HS-27A (cell line): ENCODE measurements around the gene ETS2.

ENCODE experiments used
- DNase-seq: peaks from one replicate; pipeline ENCODE4 v3.0.0-alpha.2; 2012; ENCODE audit warnings: low read depth, missing footprints

Gene ETS2

DNA sequence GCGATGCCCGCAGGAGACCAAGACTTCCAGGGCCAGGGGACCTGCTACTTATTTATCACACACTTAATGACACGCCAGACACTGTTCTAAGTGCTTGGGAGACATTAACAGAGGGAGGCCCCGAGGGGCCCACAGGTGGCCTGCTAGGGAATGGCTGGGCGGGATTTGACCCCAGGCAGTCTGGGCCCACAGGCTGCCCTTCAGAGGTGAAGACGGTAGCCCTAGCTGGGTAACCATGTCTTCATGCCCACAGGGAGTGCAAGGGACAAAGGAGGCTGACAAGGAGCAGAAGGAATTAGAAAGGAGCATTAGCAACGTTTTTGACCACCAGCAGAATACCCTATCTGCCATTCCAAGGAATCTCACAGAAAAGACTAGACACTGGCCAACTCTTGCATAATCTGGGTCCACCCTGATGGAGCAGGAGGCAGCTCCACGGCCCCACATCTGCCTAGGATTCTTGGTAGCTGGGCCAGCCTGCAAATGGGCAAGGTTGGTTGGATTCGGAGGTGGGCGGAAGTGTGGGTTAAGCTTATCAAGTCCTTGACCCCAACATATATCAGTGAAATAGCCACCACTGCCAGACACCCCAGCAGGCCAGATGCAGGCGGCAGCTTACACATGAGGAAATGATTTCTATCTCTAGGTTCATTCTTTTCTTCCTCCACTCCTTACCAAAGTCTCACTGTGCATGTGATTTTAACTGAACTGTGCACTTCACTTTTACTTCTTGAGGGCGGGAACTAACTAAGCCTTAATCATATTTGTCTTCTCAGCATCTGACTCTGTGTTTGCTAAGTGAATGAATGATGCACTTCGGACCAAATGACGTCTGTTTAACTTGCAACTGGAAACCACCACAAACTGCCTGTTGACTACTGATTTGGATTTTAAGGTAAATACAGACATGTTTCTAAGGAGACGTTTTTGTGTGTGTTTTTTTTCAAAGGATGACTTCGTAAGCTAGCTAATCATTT lies 3.4 kb upstream of the ETS2 start:
- no peak for DNase-seq

DNA sequence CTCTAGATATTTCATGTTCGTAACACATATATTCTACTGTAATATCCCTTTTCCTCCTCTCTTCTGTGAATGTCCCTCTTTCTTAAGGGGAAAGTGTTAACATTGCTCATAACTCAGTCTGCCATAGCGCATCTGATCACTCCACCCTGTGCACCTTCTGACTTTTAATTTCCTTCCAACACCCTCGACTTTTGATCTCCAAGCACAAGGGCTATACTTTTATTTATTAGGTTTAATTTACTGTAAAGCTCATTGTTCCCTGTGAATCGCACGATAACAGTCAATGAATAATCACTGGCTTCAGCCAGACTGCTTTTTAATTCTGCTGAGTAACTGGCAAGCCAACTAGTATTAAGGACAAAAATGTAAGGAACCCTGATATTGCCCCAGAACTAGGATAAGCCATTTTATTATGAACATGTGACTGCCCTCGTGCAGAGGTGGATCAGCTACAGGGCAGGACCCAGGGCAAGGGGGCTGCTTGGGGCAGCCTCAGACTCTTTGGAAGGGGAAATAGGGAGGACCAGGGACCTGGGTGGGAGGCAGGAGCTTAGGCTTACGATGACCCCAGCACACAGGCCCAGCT lies 2.6 kb upstream of the ETS2 start:
- DNase-seq, result no peak

DNA sequence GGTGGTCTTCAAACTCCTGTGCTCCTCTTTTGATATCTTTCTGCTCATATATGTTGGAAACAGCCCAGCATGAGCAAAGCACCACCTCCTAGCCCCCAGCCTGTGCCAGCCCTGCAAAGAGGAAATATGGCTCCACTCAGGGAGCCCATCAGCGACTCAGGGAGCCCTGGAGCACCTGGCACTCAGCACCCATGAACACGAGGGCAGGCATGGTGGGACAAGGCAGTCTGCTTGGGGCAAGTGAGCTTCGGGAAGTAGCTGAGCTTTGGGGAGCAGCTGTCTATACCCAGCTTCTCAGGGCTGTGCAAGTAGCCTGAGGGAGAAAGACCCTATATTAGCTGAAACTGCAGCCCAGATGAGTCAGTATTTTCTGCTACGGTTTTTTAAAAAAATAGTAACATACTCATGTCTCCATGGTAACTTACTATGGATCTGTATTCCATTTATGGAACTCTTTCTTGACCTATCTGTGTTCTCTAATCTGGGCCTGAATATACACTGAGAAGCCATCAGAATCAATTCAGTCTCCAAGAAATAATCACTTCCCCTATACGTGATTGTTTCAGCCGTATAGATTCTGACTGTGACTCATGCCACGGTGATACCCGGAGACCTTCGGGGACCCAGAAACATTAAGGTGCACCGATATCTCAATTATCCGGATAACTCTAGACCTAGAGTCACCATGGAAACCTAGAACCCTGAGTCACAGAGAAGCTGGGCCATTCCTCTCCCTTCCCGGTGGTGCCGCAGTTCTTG lies 1.5 kb upstream of the ETS2 start:
- no peak for DNase-seq

DNA sequence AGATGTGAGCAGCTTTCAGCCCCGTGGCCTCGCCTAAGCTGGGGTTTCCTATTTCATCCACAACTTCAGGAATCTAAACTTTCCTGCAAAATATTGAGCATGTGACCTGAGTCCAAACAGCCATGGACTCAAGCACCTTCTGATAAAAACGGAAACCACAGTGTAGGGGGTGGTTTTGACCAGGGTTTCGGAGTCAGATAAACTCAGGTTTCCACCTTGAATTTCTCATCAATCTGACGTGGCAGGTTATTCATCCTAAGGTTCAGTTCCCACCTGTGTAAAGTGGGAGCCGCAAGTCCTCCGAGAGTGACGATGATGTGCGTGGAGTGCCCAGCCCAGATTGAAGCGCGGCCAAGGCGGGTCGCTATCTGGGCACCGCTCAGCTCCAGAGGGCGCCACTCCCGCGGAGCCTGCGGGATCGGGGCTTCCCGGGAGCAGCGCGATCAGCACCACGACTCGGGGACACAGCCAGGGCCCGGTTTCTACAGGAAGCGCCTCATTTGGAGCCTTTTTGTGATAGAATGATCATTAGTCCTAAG lies 871 bp upstream of the ETS2 start:
- no peak for DNase-seq

DNA sequence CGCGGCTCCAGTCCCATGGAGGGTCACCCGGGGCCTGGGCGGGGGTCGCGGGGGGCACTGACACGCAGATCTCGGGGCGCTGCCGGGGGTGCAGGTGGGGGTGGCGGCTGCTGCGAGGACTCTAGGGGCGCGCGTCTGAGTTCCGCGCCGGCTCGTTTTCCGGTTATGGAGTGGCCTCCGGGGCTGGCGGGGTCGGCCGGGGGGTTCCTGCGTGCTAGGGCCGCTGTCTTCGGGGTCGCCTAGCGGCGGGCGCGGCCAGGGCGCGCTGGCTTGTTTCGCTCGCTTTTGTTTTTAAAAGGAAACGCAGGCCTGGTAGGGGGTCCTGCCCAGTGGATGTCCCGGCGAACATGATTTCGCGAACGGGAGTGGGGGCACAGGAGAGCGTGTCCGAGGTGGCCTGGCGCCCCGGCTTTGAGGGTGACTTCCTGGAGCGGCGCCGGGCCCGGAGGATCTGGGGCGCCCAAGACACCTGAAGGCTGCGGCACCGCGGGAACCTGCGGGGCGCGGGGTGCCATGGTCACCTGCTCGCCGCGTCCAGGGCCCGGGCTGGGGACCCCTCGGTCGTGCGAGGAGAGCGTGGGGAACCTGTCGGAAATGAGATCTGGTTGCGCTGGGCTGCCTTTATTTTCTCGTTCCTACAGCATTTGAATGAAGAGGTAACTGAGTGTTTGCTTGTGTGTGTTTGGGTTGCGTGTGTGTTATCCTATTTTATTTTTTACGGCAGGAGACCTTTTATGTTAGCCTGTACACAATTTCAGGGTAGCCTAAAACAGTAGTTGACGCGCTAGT lies 618 bp downstream of the ETS2 start:
- no peak for DNase-seq

DNA sequence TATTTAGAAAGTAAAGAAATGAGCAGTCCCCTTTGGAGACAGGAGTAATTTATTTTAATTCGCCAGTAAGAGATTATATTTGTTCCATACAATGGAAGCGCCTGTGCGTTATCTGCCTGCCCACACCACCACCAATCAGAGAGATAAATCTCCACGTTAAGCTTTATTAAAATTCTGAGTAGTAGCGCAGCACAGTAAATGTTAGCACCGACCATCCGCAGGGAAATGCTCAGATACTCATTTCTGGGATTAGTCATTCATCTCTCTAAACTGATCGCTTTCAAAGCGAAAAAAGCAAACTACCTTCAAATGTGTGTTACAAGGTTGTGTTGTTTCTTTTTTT lies 1.2 kb downstream of the ETS2 start:
- DNase-seq, result no peak

DNA sequence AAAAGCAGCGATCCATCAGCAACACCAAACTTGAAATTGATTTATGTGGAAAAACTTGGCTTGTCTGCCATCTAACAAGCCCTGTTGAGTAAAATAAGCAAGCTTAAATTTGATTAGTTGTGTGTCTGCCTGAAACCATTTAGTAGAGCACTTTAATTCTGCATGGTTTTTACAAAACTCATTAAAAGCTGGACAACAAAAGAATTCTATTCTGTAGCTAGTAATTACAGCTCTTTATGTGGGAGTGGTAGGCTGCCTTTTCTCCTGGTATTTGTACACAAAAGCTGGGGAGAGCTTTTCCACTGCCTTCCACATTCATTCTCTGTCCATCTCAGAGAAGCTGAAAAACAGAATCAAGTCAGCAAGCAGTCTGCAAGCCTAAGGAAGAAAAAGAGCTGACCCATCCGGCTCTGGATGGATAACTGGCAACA lies 1.7 kb downstream of the ETS2 start:
- DNase-seq, result no peak

DNA sequence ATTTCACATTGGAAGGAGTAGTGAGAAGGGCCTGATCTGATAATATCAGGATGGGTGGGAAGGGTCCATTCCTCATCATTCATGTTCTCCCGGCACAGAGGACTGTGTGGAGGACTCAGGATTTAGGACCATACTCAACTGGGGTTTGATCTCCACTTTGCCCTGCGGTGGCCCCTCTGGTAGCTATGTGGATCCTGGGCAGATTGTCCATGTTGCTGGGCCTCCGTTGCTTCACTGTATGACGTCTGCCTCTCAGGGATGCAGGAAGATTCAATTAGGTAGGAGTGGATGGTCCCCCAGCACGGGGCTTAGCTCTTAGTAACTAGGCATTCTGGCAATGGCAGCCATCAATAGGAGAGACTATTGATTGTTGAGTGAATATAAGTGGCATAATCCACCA lies 2.3 kb downstream of the ETS2 start:
- DNase-seq, result no peak

DNA sequence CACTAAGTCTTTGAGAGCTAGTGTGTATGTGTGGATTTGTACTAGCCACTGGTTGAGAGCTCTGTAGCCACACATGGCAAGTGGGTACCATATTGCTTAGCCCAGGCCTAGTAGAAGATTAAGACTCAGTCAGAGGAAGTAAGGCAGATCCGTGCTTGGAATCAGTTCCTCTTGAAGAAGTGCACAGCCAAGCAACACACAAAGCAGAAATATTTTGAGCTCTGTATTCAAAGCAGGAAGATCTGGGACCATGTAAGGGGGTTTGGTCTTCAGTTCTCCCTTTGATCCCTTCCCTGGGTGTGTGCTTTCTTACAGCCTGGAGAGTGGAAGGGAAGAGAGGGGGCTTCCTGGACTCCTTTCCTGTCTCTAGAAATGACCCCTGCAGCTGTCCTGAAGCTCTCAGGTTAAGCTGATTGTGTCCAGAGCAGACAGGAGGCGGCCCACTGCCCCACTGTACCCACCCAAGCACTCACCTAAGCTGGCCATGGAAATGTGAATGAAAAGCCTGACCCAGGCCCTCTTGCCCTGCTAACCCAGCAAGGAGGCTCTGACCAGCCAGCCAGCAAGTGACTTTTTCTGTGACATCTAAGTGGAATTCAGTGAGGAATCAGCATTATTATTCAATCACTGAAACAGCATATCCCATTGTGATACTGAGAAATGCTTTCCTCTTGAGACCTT lies 3.6 kb downstream of the ETS2 start:
- no peak for DNase-seq

DNA sequence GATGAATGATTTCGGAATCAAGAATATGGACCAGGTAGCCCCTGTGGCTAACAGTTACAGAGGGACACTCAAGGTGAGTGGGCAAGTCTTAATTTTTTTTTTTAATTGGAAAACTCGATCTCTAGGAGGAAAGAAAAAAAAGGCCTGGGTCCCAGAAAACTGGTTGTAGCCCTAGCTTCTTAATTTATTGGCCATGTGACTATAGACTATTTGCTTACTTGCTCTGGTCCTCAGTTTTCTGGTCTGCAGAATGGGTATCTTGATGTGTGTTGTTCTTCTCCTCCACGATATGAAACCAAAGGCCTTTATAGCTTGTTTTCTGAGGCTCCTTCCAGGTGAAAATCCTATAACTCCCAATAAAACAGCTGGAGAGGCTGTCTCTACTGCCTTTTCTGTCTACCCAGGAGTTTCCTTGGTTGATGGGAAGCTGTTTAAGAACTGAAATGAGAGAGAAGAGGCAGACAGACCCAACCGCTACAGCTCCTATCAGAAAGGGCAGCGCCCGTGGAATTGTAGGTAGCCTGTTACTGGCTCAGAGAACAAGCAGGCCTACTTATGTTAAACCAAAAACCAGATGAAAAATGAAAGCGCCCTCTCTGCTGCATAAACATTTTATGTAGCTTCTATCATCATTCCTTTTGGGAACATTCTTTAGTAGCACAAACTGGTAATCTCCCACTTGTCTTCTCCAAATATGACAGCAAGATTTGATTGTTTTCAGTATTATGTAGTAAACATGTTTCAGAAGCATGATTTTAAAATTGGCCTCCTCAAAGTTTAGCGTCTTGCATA lies 4.5 kb downstream of the ETS2 start:
- no peak for DNase-seq

DNA sequence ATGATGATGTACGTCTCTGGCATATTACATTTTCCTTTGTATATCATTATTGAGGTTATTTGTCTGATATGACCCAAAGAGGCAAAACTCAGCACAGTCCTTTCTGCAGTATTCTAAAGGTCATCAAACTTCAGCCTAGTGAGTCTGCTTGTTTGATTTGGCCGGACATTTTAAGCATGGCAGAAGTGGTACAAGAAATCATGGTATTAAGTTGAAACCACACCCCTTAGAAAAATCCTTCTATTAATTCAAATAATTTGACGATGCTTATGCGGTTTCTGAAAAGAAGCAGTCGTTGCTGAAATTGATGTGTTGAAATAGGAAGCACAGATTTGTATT lies 5.1 kb downstream of the ETS2 start:
- no peak for DNase-seq

DNA sequence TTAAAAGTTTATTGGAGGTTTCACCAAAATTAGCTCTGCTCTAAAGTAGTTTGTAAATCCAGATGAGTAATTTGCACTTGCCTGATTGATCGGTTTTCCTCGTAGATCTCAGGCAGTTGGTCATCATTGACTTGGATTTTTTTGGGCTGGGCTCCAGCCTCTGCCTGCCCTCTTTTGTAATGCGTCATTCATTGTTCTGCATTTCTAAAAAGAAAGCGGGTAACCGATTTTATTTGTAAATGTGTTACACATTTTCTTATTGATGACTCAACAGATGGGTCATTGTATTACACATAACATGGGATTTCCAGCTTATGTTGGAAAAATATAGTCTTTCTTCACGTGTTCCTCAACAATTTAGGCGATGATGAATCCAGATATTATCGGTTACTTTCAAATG lies 5.5 kb downstream of the ETS2 start:
- DNase-seq, result peak; percentile 91

DNA sequence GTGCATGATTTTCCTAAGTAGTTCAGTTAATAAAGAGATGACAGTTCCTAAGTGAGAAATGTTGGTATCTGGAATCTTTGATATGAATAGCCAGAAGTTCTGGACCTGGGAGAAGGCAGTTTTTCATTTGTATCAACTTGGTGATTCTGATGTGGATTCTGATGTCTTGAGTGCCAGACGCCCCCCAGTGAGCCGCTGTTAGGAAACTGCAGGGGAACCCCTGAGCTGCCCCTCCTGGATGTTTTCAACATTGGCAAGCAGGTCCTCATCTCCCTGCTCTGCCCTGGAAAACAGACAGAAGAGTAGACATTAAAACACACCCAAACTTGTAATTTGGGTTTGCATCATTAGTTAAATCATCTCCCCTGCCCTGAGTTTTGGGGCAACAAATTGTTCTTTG lies 7.4 kb downstream of the ETS2 start:
- DNase-seq, result no peak

DNA sequence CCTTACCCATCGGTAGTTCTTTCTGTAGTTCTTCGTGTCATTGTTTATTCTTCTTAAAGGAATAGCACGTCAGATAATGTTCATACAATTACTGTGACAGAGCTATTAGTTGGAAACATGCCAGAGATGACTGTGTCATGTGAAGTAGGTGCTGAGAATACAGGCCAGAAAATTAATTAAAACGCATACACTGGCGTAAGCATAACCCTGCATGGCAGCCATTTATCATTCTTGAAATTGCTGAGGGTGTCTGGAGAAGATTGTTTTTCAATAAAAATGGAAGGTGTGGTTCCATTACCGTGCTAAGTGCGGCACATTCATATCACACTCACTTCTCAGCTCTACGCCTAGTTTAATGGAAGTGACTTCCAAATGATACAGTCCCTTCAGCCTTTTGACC lies 7.8 kb downstream of the ETS2 start:
- no peak for DNase-seq

DNA sequence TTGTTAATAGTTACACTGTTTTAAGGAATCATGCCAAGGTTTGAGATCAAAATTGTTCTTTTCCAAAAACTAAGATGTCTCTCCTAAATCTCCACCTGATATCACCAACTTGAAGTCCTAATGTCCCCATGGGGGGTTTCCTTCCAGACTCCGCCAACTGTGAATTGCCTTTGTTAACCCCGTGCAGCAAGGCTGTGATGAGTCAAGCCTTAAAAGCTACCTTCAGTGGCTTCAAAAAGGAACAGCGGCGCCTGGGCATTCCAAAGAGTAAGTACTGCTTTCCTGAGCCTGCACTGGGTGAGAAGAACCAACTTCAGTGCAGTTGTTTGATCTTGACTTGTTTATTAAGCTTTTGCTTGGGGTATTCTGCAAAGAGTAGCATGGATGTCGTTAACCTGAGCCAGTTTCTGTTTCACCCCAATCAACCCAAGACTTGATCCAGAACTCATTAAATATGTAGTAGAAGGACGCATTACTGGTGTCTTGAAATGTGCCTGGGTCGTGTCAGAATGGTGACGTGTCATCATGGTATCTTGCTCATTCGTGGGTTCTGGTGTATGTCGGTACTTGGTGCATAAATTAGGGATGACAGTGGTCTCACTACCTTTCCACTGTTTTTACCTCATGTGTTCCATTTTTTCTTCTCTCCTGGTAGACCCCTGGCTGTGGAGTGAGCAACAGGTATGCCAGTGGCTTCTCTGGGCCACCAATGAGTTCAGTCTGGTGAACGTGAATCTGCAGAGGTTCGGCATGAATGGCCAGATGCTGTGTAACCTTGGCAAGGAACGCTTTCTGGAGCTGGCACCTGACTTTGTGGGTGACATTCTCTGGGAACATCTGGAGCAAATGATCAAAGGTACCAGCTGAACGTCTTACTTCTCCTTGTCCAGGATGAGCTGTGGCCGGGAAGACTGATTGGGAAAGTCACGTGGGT lies 8.7 kb downstream of the ETS2 start:
- no peak for DNase-seq

DNA sequence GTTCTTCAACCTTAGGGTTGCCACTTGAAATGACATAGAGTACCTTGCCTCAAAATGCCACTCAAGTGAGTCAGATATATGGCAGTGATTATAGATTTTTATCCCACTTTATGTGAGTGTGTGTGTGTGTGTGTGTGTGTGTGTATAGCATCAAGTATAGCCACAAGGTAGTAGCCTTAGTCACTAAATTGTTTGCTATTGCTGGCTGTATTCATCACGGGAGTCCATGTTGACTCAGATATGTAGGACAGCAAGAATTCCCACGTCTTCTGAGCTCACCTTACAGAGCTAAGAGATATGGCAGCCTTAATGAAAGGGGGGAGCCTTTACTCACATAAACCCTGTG lies 9.3 kb downstream of the ETS2 start:
- no peak for DNase-seq

DNA sequence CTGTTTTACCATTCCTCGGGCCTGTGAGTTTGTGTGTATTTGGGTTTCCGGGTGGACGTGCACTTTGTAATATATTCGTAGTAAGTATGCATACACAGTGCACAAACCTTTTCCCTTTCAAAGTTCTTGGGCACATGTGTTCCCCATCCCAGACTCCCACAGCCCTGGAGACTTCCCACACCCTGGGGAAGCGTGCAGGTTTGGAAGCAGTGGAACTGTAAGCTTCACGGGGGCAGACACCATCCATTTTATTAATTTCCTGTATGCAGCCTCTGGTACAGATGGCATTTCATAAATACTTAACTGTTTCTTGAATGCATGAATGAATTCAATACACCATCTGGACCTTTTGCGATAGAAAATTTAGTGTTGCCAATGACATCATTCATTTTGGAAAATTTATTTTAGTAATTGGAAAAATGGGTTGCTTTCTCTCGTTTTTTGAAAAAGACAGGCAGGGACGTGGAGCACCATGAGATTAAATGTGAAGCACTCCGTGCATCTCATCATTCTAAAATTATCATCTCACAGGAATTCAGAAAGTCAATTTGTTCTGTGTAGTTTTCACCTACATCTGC lies 10.8 kb downstream of the ETS2 start:
- no peak for DNase-seq

DNA sequence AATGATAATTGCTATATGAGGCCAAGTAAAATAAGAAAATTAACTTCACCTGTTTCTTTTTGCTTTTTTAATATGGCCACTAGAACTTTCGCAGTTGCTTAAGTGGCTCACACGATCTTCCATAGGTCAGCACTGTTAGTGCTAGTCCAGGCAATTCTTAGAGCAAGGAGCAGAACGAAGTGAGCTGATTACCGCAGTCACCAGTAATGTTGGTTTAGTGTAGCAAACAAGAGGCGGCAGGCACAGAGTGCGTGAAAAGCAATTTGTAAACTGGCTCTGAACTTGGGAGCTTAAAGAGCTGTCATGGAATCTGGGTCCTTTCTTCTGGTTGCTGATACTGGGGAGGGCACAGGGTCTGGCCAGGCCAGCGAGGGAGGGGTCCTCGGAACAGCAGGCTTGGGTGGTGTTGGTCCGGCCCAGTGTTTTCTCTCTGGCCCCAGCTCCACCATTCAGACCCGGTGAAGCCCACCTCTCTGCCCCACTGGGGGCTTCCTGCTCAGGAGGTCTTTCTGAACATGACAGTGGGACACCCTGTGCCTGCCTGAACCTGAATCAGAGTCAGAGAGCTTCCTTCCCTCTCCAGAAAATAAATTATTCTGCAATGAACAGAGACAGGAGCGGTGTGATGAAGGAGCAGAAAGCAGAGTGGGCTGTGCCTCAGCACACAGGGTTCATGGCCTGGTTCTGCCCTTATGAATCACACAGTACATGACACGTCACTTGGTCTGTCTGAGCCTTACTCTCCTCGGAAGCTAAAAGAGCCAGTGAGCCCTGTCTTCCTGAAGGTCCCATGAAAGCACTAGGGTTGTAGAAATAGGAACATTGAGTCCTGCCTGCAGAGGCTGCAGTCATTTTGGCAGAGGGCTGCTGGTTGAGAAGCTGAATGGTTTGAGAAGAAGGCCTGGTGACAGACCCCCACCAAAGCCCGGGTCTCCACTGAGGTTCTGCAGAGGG lies 11.9 kb downstream of the ETS2 start:
- DNase-seq, result no peak
